GM12873 (cell line): ENCODE measurements around the gene TUBB6.

Source experiments
- CTCF ChIP-seq: IDR thresholded peaks from 2 replicates; pipeline ENCODE4 v1.5.1; 2012; ENCODE audit warnings: low read depth, mild to moderate bottlenecking, moderate library complexity, low read length, control low read depth; ENCODE audit not compliant: insufficient read depth; ENCODE audit errors: missing control alignments

TUBB6 gene

GRCh38 chr18:12317664-12318333, 9.8 kb downstream of the TUBB6 start:
- TF ChIP-seq CTCF: no peak

- TF ChIP-seq CTCF: no peak
Measured at GRCh38 chr18:12318334-12318697, 10.3 kb downstream of the TUBB6 start.

GRCh38 chr18:12318857-12319256, 10.8 kb downstream of the TUBB6 start:
- no peak for TF ChIP-seq CTCF

- no peak for TF ChIP-seq CTCF
Measured at GRCh38 chr18:12321333-12321732, 13.3 kb downstream of the TUBB6 start.

- TF ChIP-seq CTCF: no peak
Measured at GRCh38 chr18:12324991-12325725, 17.1 kb downstream of the TUBB6 start.

GRCh38 chr18:12325726-12326245, 17.7 kb downstream of the TUBB6 start:
- no peak for TF ChIP-seq CTCF

GRCh38 chr18:12326711-12327460, 18.8 kb downstream of the TUBB6 start:
- no peak for TF ChIP-seq CTCF
